Spleen (tissue), 7 donors: ENCODE measurements around the gene ICAM4.

Source experiments
- CTCF ChIP-seq, 11 experiments: fragments of 200-600 bp in 7 of 11; fragments of 450-650 bp in 4 of 11; sonication (generic) in 4 of 11; IDR thresholded peaks in 8 of 11; conservative IDR thresholded peaks in 3 of 11; 1 replicate in 7 of 11; 2 replicates in 4 of 11; pipeline versions ENCODE4 v1.4.0 to v1.8.0; 2016 to 2021; ENCODE audit warnings: antibody characterized with exemption in 11 of 11, inconsistent platforms in 4 of 11, mild to moderate bottlenecking in 1 of 11
- POLR2A ChIP-seq, 3 donors: fragments of 450-650 bp; IDR thresholded peaks; one replicate each; pipeline ENCODE4 v1.5.1; 2017; ENCODE audit warnings: antibody characterized with exemption in 3 of 3, mild to moderate bottlenecking in 1 of 3
- POLR2AphosphoS5 ChIP-seq, 3 donors: sonication (generic); formaldehyde crosslinking; IDR thresholded peaks; one replicate each; pipeline ENCODE4 v1.5.1; 2017; ENCODE audit warnings: antibody characterized with exemption in 3 of 3
- donor health status: DM: no; HTN: no; CAD: no; lungs with moderate emphysema.
- donor health status: DM: no; HTN: no; CAD: no.
- donor health status: DM: no; HTN: no; CAD: no.

DNA sequence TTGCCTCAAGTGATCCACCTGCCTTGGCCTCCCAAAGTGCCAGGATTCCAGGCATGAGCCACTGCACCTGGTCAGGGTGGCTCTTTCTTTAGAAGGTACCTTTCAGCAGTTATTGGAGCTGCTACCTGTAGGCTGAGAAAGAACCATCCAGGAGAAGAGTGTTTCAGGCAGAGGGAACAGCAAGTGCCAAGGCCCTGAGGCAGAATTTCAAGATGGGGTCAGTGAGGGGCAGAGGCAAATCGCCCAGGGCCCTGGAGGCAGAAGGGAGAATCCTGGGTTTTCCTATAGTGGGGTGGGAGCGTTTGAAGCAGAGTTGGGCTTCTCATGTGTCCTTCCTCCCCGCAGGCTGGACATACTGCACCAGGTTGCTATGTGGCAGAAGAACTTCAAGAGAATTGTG lies 32.5 kb upstream of the ICAM4 start:
- TF ChIP-seq CTCF (IDR thresholded peaks at IDR 0.05 in 8 of 11, conservative IDR thresholded peaks at IDR 0.05 in 3 of 11) (no peak), POLR2A (IDR thresholded peaks at IDR 0.05) (no peak), POLR2AphosphoS5 (IDR thresholded peaks at IDR 0.05) (no peak)
